Stimulated activated CD8-positive, alpha-beta memory T cell treated with anti-CD3 and anti-CD28 coated beads, Interleukin-4, amount 100 ng/mL, for 24 hours (primary cell): ENCODE results near the gene LAMTOR1.

ENCODE experiments used
- DNase-seq: peaks from one replicate; pipeline ENCODE4 v3.0.0-alpha.2; 2020; ENCODE audit warnings: low read depth

LAMTOR1 gene

GRCh38 chr11:72119198-72119597 is 16.1 kb upstream of the LAMTOR1 start:
- no peak for DNase-seq

DNA sequence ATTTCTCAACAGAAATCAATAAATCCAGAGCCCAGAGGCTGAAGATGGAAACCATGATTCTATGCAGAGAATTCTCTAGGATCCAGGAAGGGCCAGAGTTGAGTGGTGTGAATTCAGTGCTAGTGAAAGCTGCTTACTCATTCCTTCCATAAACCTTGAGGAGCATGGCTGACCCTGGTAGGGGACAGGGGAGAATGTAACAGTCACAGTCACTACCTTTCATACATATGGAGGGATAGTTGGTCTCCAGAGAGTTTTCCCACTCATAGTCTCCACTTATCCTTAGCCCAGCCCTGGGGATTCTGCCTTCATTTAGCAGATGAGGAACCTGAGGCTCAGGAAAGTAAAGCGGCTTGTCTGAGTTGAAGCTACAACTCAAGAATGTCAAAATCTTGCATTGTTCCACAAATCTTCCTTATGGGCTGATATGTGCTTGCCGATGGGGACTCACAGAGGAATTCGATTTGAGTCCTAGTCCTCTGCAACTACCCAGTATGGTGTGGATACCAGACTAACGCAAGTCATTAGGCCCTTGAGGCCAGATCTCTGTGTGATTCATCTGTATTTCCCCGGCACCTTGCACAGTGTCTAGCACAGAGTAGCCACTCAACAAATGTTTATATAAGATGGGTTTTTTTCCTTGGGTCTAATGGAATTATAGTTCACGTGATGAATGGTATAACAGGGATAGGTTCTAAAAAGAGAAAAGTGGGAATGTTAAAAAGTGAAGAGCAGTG is 13.1 kb upstream of the LAMTOR1 start:
- DNase-seq, result no peak

- no peak for DNase-seq
These were observed 11.5 kb upstream of the LAMTOR1 start for GRCh38 chr11:72114570-72114969.

GRCh38 chr11:72112978-72113808 is 10.1 kb upstream of the LAMTOR1 start:
- no peak for DNase-seq

DNA sequence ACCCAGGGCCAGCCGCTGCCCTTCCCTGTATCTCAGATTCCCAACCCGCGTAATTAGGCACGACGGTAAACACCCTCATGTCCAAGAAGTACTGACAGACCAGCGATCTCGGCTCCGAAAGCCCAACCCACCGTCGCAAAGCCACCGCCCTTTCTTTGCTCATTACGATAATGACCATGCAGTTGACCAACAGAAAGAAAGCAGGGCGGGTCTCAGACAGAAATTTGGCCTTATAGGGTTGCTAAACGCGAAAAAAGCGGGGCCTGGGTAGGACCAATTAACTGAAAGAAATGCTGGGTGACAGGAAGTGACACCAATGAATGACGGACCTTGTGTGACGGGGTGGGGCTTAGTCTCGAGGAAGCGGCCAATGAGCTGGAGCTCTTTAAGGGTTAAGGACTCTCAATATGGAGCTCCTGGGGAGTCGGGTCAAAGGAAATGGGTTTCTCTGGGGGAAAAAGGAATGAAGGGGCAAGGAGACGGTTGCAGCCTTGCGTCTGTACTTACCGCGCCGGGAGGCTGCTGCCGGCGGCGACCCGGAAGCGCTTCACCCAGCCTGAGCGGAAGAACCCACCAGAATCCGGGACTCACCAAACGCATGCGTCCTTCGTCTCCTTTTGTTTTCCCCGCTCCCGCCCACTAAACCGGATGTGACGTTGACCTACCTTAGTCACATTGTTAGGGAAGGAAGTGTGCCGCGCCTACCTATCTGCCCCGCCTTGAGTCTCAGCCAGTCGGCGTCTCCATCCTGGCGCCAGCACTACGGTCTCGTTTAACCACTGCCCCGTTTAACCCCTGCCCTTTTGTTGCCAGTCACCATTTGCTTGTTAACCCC is 9.3 kb upstream of the LAMTOR1 start, which contains the start of gene ANAPC15:
Gene ANAPC15, minus strand, starts transcription at position 553 of the 835 bp plus-strand sequence. CDS start 1,419 bp downstream, outside the sequence.
- peak; percentile 98 for DNase-seq

DNA sequence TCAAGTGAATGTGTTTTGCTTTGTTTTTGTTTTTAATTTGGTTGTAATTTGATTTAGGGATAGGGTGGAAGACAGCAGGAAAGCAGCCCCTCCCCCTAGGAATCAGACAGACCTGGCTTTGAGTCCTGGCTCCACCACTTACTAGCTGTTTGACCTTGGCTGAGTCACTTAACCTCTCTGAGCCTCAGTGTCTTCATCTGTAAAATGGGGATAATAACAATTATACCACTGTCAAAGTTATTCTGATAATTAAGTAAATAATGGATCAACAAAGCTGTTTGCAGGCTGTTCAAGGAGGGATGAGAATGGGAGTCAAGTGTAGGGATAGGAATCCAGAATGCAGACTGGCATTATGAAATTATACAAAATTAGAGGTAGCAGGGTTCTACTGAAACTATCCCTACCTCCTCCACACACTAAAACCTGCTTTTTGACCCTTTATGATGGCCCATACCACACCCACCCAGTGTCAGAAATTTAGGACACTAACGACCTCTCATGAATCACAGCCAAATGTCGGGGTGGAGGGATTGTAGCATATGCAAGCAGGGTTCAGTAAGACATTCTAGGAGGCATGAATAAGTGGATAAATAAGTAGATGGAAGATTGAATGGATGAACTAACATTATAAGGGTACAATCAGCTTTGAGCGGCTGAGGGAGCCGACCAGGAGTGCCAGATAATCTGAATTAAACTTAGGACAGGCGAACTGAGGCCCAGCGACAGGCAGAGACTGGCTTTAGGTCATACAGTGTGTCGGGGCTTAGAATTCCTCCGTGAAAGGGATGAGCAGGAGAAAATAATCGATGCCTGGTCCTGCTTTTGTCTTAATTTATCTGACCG is 8.4 kb upstream of the LAMTOR1 start:
- no peak for DNase-seq

DNA sequence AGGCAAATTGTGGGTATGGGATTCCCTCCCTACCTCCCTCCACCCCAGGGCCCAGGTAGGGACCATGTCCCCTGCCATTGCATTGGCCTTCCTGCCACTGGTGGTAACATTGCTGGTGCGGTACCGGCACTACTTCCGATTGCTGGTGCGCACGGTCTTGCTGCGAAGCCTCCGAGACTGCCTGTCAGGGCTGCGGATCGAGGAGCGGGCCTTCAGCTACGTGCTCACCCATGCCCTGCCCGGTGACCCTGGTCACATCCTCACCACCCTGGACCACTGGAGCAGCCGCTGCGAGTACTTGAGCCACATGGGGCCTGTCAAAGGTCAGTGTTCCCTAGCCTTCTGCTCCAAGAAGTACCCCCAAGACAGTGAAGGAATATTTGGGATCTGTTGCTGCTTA is 2.8 kb upstream of the LAMTOR1 start, which contains the start of gene TOMT:
Gene TOMT, plus strand, starts transcription at position 37 of the 400 bp plus-strand sequence. Its CDS starts 28 bp downstream, at position 65.
- DNase-seq, result no peak

GRCh38 chr11:72103754-72104167 is 664 bp upstream of the LAMTOR1 start:
- DNase-seq, result no peak

GRCh38 chr11:72102631-72102945 is 509 bp downstream of the LAMTOR1 start:
- DNase-seq, result no peak

DNA sequence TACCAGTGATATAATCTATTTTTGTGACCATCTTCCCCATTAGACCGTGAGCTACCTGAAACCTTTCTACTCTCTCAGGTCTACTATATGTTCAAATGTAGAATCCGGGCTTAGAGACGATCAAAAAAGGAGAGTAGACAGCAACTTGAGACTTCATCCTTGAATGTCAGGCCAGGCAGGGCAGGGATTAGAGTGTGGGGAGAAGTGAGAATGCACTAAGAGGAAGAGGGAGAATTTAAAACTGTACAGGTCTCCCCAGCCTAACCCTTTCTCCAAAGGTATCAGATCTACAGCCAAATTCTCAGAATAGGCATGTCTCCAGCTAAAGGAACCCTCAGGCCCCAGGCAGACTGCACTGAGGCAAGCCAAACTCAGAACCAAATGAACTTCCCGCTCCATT is 935 bp downstream of the LAMTOR1 start:
- DNase-seq, result no peak

DNA sequence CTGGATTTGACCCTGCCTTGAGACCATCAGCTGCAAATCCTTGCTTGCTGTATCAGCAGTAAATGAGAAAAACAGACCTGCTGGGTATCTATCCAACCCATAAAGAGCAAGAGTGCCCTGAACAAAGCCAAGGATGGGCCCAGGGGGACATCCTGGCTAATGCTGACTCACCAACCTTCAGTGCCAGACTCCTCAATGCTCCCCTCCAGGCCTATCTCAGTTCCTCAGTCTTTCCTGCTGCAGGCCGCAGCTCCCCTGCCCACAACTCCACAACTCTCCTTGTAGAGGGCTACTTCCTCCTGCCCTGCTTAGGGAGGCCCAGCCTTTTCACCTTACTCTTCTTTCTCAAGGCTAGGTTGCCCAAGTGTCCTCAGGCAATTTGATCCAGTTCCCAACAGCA is 2.6 kb downstream of the LAMTOR1 start:
- no peak for DNase-seq

DNA sequence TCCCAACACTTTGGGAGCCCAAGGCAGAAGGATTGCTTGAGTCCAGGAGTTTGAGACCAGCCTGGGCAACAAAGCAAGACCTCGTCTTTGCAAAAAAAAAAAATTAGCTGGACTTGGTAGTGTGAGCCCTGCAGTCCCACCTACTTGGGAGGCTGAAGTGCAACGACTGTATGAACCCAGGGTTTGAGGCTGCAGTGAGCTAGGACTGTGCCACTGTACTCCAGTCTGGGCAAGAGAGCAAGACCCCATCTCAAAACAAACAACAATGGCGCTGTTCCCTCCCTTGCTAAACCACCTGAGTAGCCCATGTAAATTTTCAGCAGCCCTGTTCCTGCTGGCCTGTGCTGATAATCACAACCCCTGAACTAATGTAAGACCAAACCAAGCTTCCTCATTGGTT is 3.1 kb downstream of the LAMTOR1 start:
- no peak for DNase-seq

DNA sequence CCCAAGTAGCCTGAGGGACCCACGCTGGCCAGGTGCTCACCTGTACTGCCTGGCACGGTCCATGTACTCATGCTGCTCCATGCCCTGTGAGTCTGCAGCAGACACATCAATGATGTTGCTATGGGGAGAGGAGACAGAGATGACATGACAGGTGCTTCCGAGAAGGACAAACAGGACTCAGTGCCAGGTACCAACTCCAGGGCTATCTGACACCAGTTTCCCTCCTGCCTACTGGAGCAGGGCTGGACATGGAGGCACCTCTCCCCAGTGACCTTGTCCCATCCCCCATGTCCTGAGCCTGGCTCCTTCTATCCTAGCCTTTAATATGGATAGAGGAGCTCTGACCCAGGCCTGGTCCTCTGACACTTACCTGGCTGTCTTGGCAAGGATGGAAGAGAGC is 4.4 kb downstream of the LAMTOR1 start:
- DNase-seq, result no peak

GRCh38 chr11:72091292-72091691 is 11.8 kb downstream of the LAMTOR1 start:
- peak; percentile 37 for DNase-seq

DNA sequence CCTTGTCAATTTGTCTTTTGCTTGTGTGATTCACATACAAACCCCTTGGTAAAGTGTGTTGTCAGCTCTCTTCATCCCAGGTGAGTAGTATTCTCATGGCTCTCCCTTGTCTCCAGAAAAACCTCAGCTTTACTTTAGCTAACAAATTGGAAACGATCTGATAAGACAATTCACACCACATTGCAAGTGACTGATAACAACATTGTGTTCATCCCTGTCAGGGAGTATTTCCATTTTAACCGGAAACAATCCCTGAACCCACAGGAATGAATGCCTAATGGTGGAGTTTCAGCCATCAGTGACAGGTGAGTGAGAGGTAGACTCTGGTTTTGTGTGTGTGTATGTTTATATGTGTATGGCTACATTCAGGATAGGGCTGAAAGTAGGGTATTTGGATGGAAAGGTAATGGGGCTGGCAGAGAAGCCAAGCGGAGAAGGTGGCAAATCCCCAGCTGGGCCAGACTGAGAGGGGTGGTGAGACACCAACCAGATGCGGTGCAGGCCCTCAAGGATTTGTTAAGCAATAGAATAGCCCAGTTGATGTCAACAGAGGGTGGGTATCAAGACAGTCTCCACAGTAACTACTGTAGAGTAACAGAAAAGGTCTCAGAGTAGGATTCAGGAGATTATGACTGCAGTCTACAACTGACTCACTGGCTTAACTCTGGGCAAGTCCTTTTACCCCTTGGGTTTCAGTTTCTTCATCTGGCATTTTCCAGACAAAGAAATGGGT is 14.9 kb downstream of the LAMTOR1 start:
- DNase-seq, result no peak

- DNase-seq, result no peak
These were observed 17.3 kb downstream of the LAMTOR1 start for GRCh38 chr11:72085621-72086351.

GRCh38 chr11:72084965-72085364 is 18.1 kb downstream of the LAMTOR1 start:
- DNase-seq, result no peak

- DNase-seq, result no peak
These were observed 19.0 kb downstream of the LAMTOR1 start for GRCh38 chr11:72084076-72084475.

GRCh38 chr11:72083414-72083813 is 19.7 kb downstream of the LAMTOR1 start:
- no peak for DNase-seq

DNA sequence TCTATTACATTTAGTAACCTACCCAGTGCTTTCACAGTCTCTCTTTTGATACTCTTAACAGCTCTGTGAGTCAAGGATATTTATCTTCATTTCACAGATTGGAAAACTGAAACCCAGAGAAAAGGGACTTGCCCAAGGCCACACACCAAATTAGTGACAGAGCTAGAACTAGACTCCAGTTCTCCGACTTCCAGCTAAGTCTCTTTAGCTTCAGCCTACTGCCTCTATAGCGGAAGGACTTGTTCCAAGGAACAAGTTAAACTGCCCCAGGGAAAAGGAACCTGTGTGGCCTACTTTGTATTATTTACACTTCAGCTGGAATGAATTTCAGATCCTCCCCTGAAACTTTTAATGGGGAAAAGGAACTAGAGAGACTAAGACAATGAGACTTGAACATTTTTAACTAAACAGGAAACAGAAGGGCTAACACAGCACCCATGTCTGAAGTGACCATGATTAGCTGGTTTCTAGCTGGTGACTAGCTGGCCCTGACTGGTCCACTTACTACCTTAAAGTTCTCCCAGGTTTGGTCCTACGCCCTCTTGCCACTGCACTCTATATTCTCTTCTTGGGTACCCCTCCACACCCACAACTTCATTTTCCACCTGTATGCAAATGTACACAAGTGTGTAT is 21.2 kb downstream of the LAMTOR1 start:
- no peak for DNase-seq
